ENCODE results near the gene KCNN3.
A peak's percentile ranks its signal among the peaks of the same experiment; 100 is the strongest.

KCNN3 gene

GRCh38 chr1:154859151-154859785 lies 10.8 kb downstream of the KCNN3 start:
- no peak for DNase-seq

GRCh38 chr1:154857441-154858215 lies 12.5 kb downstream of the KCNN3 start:
- no peak for DNase-seq

GRCh38 chr1:154857022-154857421 lies 13.1 kb downstream of the KCNN3 start:
- DNase-seq = no peak

DNA sequence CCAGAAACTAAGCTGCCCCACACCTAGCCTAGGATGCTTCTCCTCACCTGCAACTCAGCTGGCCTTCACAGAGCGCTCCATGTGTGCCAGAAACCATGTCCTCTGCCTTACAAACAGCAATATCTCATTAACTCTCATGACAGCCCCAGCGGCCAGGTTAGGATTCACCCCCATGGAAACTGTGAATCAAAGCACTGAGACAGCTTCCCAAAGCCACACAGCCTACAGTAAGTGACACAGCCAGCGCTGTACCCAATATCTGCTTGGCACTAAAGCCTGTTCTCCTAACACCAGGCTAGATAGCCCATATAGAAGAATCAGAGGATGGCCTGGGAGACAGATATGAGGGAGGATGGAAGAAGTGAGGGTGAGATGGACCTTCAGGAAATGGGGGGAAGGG lies 13.5 kb downstream of the KCNN3 start:
- DNase-seq = no peak

- DNase-seq = no peak
Measured at GRCh38 chr1:154856049-154856448, 14.0 kb downstream of the KCNN3 start.

GRCh38 chr1:154855186-154855851 lies 14.8 kb downstream of the KCNN3 start:
- no peak for DNase-seq

DNA sequence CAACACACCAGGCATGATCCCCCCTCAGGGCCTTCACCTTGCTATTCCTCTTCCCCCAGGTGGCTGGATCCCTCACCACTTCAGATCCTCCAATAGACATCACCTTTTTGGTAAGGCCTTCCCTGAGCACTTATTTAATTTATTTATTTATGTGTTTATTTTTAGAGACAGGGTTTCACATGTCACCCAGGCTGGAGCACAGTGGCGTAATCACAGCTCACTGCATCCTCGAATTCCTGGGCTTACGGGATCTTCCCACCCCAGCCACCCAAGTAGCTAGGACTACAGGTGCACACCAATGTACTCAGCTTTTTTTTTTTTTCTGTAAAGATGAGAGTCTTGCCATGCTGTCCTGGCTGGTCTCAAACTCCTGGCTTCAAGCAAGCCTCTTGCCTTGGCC lies 17.2 kb downstream of the KCNN3 start:
- no peak for DNase-seq

DNA sequence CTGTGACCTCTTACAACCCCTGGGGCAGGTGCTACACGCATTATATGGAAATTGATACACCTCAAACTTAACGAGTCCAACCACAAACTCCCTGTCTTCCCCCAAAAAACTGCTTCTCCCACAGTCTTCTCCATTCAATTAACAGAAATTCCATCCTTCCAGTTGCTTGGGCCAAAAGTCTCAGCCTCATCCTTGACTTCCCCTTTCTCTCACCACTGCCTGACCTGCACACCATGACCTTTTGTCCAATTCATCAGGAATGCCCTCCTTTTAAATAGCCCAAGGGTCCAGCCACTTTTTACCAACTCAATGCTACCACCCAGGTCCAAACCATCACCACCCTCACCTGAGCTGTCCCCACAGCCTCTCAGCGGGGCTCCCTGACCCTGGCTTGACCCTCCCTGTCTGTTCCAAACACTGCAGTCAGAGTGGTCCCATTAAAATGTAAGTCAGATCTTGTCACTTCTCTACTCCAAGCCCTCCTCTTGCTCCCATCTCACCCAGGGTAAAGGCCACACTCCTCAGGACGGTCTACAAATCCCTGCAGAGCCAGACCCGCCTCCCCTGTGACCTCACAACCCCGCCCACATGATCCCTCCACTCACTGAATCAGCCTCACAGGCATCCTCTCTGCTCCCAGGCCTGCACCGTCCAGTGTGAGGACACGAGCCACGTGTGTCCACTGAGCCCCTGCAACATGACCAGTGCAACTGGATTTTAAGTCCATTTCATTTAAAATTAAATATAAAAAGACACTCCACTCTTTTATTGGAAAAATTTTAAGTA lies 18.5 kb downstream of the KCNN3 start:
- no peak for DNase-seq

GRCh38 chr1:154849645-154850131 lies 20.4 kb downstream of the KCNN3 start:
- no peak for DNase-seq

GRCh38 chr1:154848983-154849382 lies 21.1 kb downstream of the KCNN3 start:
- DNase-seq = no peak

DNA sequence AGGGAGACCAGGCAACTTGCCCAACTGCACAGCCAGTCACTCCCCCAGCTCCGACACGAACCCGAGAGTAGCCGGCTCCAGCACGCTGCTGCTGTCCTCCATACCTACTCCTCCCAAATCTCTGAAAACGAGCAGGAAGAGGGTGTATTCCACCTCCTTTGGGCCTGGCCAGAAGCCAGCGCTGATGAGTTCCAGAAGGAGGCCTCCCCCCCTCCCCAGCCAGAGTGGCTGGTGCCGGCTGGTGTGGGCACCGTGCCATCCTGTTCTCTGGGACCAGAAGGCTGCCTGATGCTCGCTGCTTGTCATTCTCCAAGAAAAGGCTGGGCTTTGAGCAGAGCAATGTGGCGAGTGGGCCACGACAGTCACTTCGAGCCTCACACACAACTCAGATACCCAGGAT lies 22.2 kb downstream of the KCNN3 start:
- DNase-seq = peak; percentile 76 to 82

DNA sequence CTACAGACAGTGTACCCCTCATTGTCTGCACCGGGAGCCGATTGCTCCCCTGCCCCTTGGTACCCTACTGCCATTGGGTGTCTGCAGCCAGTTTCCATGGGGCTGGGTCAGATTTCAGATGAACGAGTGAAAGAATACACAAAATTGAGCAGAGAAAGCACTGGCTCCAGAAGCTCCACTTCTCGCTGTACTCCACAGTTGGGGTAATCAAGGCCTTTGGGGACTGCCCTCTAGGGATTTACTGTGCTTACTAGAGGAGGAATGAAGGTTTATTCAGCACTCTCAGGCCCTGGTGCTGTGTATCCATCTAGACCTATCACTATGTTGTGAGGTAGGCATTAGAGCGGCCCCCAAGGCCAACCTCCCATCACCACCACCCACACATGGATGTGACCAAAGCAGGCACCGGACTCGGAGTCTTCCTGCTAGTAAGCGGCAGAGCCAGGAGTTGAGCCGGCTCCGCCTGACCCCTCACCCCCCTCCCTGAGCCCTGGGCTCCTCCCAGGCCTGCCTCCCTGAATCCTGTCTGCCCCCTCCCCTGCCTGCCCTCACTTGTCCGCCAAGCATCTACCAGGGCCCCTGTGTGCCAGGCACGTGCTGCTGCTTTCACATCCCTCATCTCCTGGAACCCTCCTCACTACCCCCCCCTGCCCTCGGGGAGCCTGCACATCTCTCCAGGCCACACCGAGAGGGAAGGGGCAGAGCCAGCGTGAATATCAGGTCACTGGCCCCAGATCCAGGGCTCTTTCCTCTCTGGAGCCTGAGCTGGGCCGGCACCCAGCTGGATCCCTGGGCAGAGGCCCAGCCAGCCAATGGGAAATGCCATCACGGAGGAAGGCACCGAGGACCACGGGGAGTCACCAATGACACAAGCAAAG lies 23.3 kb downstream of the KCNN3 start:
- no peak for DNase-seq

GRCh38 chr1:154845879-154846278 lies 24.2 kb downstream of the KCNN3 start:
- DNase-seq = no peak

GRCh38 chr1:154845174-154845573 lies 24.9 kb downstream of the KCNN3 start:
- DNase-seq = no peak

DNA sequence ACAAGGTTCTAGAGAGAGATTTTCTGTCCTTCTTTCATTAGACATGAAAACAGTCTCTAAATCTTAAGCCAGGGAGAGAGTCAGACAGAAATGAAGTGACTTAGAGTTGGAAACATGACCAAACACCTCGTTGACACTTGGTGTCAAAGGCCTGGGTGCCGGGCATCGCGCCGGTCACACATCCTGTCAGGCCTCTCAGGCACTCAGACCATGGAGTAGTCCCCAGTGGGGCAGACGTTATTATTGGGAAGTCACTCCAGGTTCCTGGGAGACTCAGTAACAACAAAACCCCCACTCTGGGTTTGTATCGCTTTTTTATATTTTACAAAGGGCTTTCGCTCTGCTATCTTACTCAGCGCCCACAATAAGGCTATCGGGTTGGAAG lies 25.8 kb downstream of the KCNN3 start:
- no peak for DNase-seq

DNA sequence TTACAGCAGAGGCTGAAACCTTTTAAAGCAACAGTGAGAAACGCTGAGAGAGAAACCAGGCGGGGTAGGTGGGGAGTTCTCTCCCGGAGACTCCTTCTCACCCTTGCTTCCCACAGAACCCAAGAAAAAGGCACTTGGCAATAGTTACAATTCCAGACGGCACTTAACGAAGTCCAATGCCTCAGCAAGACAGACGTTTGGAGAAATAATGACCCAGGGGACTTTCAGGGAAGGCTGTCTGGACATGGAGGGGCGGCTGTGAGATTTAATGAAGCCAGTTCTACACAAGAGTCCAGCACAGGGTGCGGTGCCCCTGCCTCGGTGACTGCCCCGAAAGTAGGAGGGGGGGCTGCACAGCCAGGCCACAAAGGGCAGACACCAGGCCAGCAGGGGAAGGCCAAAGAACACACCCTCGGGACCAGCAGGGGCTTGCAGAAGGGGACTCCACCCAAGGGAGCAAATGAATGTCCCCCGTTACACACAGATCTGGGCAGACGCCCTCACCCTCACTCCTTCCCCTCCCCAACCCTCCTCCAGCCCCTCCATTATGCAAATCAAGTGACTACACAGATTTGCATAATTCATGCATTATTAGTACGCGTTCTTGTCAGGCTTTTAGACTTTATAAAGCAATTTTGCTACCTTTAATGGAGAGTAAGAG lies 26.3 kb downstream of the KCNN3 start:
- DNase-seq = no peak

DNA sequence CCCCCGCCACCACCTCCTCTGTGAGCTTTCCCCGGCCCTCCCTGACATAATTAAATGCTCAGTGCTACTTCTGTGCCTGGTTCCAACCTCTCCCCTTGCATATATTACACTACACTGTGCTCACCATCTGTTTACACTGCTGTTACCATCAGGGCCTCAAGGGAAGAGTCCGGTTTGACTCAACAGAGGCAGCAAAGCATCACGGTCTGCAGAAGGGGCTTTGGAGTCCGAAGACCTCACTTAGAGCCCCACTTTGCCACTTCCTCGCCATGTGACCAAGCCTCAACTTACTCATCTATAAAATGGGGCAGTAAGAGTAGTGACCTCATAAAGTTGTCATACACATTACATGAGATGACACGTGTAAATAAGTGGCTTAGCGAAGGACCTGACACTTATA lies 27.4 kb downstream of the KCNN3 start:
- no peak for DNase-seq

GRCh38 chr1:154841384-154841783 lies 28.7 kb downstream of the KCNN3 start:
- DNase-seq = no peak

- no peak for DNase-seq
Measured at GRCh38 chr1:154840269-154841176, 29.6 kb downstream of the KCNN3 start.

DNA sequence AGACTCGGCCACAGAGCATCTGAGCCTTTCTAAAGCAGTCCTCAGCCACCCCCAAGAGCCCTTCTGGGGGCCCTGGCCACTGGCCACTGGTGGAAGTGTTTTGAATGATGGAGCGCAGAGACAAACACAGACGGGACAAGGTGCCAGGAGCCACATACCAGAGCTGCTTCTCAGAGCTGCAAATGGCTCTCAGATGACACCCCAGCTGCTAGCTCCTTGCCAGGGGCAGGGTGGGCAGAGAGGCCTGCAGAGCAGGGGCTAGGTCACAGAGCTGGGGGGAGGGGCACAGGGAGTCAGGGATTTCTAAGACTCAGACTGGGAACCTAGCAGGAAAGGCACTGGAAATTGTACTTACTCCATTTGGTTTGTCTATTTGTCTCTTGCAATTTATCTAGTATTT lies 30.4 kb downstream of the KCNN3 start:
- DNase-seq = no peak

DNA sequence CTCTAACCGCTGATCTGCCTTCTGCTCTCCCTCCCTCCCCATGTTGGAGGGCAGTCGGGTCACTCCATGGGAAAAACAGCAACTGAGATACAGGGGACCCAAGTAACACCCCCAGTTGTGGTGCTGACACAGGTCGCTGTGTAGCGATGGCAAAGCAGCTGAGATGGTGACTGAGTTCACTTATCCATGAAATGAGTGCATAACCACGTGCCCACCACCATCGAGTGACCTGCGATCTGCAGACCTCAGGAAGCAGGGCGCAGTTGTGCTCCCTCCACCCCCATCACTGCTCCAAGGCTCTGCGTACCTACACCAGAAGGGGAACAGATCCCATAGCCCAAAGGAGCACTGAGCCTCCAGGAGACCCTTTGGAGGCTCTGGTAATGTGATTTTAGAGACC lies 31.1 kb downstream of the KCNN3 start:
- no peak for DNase-seq
